ENCODE results near the gene CDHR3. TPM values are rescaled to one million over a fixed set of nuclear protein-coding genes. Genes with fewer than 3 reads are reported as not detected.

CDHR3 gene
- total and polyA plus RNA-seq, 2 donors, result 4.0 to 10.8 TPM

- no peak overlapping the region for H3K4me3 ChIP-seq (ENCODE audit: low read depth, low read length)
- no peak for DNase-seq (ENCODE audit: extremely low spot score)
- no peaks in the 10 kb centered on the region for H3K4me1 ChIP-seq (ENCODE audit: insufficient read depth)
- no peak overlapping the region for H3K27ac ChIP-seq (ENCODE audit: low read depth)
- WGBS, result 52% methylated on average over 11 of the region's 11 CpGs
- no peaks in the 10 kb centered on the region for H3K36me3 ChIP-seq (ENCODE audit: insufficient read depth)
Measured at GRCh38 chr7:106015381-106016218, 52.5 kb downstream of the CDHR3 start.

GRCh38 chr7:106016331-106016730 lies 53.3 kb downstream of the CDHR3 start:
- Histone ChIP-seq H3K4me3 (ENCODE audit: low read depth, low read length) (no peak overlapping the region), H3K36me3 (ENCODE audit: insufficient read depth) (no peaks in the 10 kb centered on the region), H3K4me1 (ENCODE audit: insufficient read depth) (no peaks in the 10 kb centered on the region), H3K27ac (ENCODE audit: low read depth) (no peak overlapping the region)
- DNase-seq (ENCODE audit: extremely low spot score), result no peak
- 63% methylated on average over 3 of the region's 3 CpGs for WGBS

- 96% methylated on average over 4 of the region's 4 CpGs for WGBS
- DNase-seq (ENCODE audit: extremely low spot score), result no peak
- H3K4me3 ChIP-seq (ENCODE audit: low read depth, low read length), result no peak overlapping the region
- no peaks in the 10 kb centered on the region for H3K4me1 ChIP-seq (ENCODE audit: insufficient read depth)
- no peak overlapping the region for H3K27ac ChIP-seq (ENCODE audit: low read depth)
- H3K36me3 ChIP-seq (ENCODE audit: insufficient read depth), result no peaks in the 10 kb centered on the region
Measured at GRCh38 chr7:106017657-106018056, 54.6 kb downstream of the CDHR3 start.

GRCh38 chr7:106018566-106019469 lies 55.8 kb downstream of the CDHR3 start:
- no peaks in the 10 kb centered on the region for H3K36me3 ChIP-seq (ENCODE audit: insufficient read depth)
- WGBS, result 88% methylated on average over 14 of the region's 14 CpGs
- DNase-seq (ENCODE audit: extremely low spot score), result no peak
- H3K27ac ChIP-seq (ENCODE audit: low read depth), result no peak overlapping the region
- no peaks in the 10 kb centered on the region for H3K4me1 ChIP-seq (ENCODE audit: insufficient read depth)
- H3K4me3 ChIP-seq (ENCODE audit: low read depth, low read length), result no peak overlapping the region

GRCh38 chr7:106019470-106019820 lies 56.4 kb downstream of the CDHR3 start:
- DNase-seq (ENCODE audit: extremely low spot score), result no peak
- no peak overlapping the region for H3K4me3 ChIP-seq (ENCODE audit: low read depth, low read length)
- WGBS, result 89% methylated on average over 2 of the region's 2 CpGs
- H3K27ac ChIP-seq (ENCODE audit: low read depth), result no peak overlapping the region
- no peaks in the 10 kb centered on the region for H3K36me3 ChIP-seq (ENCODE audit: insufficient read depth)
- H3K4me1 ChIP-seq (ENCODE audit: insufficient read depth), result no peaks in the 10 kb centered on the region

GRCh38 chr7:106021151-106022067 lies 58.3 kb downstream of the CDHR3 start:
- Histone ChIP-seq H3K36me3 (ENCODE audit: insufficient read depth) (no peaks in the 10 kb centered on the region), H3K27ac (ENCODE audit: low read depth) (no peak overlapping the region), H3K4me3 (ENCODE audit: low read depth, low read length) (no peak overlapping the region), H3K4me1 (ENCODE audit: insufficient read depth) (no peaks in the 10 kb centered on the region)
- 71% methylated on average over 11 of the region's 11 CpGs for WGBS
- no peak for DNase-seq (ENCODE audit: extremely low spot score)

- no peaks in the 10 kb centered on the region for H3K4me1 ChIP-seq (ENCODE audit: insufficient read depth)
- H3K27ac ChIP-seq (ENCODE audit: low read depth), result no peak overlapping the region
- H3K36me3 ChIP-seq (ENCODE audit: insufficient read depth), result no peaks in the 10 kb centered on the region
- no peak for DNase-seq (ENCODE audit: extremely low spot score)
- no peak overlapping the region for H3K4me3 ChIP-seq (ENCODE audit: low read depth, low read length)
- WGBS, result 82% methylated on average over 8 of the region's 8 CpGs
Measured at GRCh38 chr7:106022193-106022821, 59.2 kb downstream of the CDHR3 start.

GRCh38 chr7:106023369-106024322 lies 60.6 kb downstream of the CDHR3 start:
- Histone ChIP-seq H3K27ac (ENCODE audit: low read depth) (no peak overlapping the region), H3K4me1 (ENCODE audit: insufficient read depth) (no peaks in the 10 kb centered on the region), H3K4me3 (ENCODE audit: low read depth, low read length) (no peak overlapping the region), H3K36me3 (ENCODE audit: insufficient read depth) (no peaks in the 10 kb centered on the region)
- no peak for DNase-seq (ENCODE audit: extremely low spot score)
- WGBS, result 72% methylated on average over 6 of the region's 6 CpGs

- no peak overlapping the region for H3K27ac ChIP-seq (ENCODE audit: low read depth)
- 83% methylated on average over 2 of the region's 2 CpGs for WGBS
- no peak overlapping the region for H3K4me3 ChIP-seq (ENCODE audit: low read depth, low read length)
- DNase-seq (ENCODE audit: extremely low spot score), result no peak
- no peaks in the 10 kb centered on the region for H3K36me3 ChIP-seq (ENCODE audit: insufficient read depth)
- no peaks in the 10 kb centered on the region for H3K4me1 ChIP-seq (ENCODE audit: insufficient read depth)
Measured at GRCh38 chr7:106026101-106026500, 63.0 kb downstream of the CDHR3 start.

GRCh38 chr7:106029451-106029850 lies 66.4 kb downstream of the CDHR3 start:
- H3K36me3 ChIP-seq (ENCODE audit: insufficient read depth), result no peaks in the 10 kb centered on the region
- DNase-seq (ENCODE audit: extremely low spot score), result no peak
- no peak overlapping the region for H3K27ac ChIP-seq (ENCODE audit: low read depth)
- no peaks in the 10 kb centered on the region for H3K4me1 ChIP-seq (ENCODE audit: insufficient read depth)
- H3K4me3 ChIP-seq (ENCODE audit: low read depth, low read length), result no peak overlapping the region
- 58% methylated on average over 1 of the region's 1 CpG for WGBS

- Histone ChIP-seq H3K4me3 (ENCODE audit: low read depth, low read length) (no peak overlapping the region), H3K4me1 (ENCODE audit: insufficient read depth) (no peaks in the 10 kb centered on the region), H3K36me3 (ENCODE audit: insufficient read depth) (no peaks in the 10 kb centered on the region), H3K27ac (ENCODE audit: low read depth) (no peak overlapping the region)
- 100% methylated on average over 2 of the region's 2 CpGs for WGBS
- DNase-seq (ENCODE audit: extremely low spot score), result no peak
Measured at GRCh38 chr7:106029941-106030340, 66.9 kb downstream of the CDHR3 start.

Measured in urinary bladder (tissue), 4 donors.